HEK293 (cell line): ENCODE results near the gene VEPH1.

Experiments
- BCL11A ChIP-seq: fragments of 450-650 bp; formaldehyde crosslinking; IDR thresholded peaks from 2 replicates; pipeline ENCODE4 v1.5.1; 2016; ENCODE audit warnings: low read depth, missing biosample characterization, missing genetic modification characterization
- MEIS1 ChIP-seq: sonication (generic); formaldehyde crosslinking; IDR thresholded peaks from 2 replicates; pipeline ENCODE4 v1.8.1; 2022; ENCODE audit warnings: missing genetic modification reagents, mild to moderate bottlenecking, borderline replicate concordance
- SP3 ChIP-seq: fragments of 450-650 bp; formaldehyde crosslinking; IDR thresholded peaks from 2 replicates; pipeline ENCODE4 v1.5.1; 2016; ENCODE audit warnings: missing biosample characterization, missing genetic modification characterization
- YY1 ChIP-seq: fragments of 450-650 bp; formaldehyde crosslinking; IDR thresholded peaks from 2 replicates; pipeline ENCODE4 v1.5.1; 2018; ENCODE audit warnings: missing biosample characterization, missing genetic modification characterization
- ZBTB7A ChIP-seq: fragments of 450-650 bp; formaldehyde crosslinking; IDR thresholded peaks from 2 replicates; pipeline ENCODE4 v1.5.1; 2016; ENCODE audit warnings: low read depth, missing biosample characterization, missing genetic modification characterization
- ZNF140 ChIP-seq: fragments of 450-650 bp; formaldehyde crosslinking; IDR thresholded peaks from 2 replicates; pipeline ENCODE4 v1.5.1; 2016; ENCODE audit warnings: missing biosample characterization, missing genetic modification characterization
- TF ChIP-seq, protein P1 (sequence below): fragments of 450-650 bp; formaldehyde crosslinking; IDR thresholded peaks from 2 replicates; pipeline ENCODE4 v1.5.1; 2016; ENCODE audit warnings: missing biosample characterization, missing genetic modification characterization
- TF ChIP-seq, protein P2 (sequence below): sonication (generic); formaldehyde crosslinking; IDR thresholded peaks from 2 replicates; pipeline ENCODE4 v1.8.1; 2022; ENCODE audit warnings: mild to moderate bottlenecking, moderate library complexity, missing genetic modification reagents

DNA sequence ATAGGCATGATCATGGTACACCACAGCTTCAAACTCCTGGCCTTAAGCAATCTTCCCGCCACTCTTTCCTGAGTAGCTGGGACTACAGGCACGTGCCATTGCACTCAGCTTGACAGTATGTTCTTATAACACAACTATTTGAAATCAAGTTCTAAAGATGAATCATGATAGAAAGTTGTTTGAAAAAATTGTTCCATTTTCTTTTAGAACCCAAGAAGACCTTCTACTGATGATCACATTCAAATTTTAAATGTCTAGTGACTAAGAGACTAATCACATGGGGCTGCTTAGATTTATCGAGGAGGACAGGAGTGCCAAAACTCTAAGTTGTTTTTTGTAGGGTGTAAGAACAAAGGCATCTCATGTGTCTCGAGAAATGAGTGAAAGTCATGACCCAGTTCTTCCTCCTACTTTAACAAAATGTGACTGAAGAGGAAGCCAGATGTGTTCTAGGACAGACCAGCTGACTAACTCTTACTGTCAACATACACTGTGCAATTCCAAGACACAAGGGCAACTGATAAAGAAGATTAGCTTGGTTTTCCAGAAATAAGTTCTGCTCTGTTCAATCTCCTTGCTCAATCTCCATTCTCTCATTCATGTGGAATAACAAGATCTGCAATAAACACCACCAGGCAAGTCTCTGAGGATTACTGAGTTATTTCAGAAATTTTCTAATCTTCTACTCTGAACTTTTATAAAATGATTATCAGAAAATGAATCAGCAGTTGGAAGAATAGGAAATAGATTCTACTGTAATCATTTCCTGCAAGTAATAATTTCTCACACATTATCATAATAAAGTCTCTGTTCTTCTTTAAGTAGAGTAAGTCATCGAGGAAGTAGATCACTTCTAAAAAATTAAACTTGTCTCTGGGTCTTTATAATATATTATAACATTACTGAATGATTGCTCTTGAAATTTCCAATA lies 220.7 kb downstream of the VEPH1 start:
- no peak for TF ChIP-seq SP3
- TF ChIP-seq, protein P1, sequence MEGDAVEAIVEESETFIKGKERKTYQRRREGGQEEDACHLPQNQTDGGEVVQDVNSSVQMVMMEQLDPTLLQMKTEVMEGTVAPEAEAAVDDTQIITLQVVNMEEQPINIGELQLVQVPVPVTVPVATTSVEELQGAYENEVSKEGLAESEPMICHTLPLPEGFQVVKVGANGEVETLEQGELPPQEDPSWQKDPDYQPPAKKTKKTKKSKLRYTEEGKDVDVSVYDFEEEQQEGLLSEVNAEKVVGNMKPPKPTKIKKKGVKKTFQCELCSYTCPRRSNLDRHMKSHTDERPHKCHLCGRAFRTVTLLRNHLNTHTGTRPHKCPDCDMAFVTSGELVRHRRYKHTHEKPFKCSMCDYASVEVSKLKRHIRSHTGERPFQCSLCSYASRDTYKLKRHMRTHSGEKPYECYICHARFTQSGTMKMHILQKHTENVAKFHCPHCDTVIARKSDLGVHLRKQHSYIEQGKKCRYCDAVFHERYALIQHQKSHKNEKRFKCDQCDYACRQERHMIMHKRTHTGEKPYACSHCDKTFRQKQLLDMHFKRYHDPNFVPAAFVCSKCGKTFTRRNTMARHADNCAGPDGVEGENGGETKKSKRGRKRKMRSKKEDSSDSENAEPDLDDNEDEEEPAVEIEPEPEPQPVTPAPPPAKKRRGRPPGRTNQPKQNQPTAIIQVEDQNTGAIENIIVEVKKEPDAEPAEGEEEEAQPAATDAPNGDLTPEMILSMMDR, result no peak
- TF ChIP-seq MEIS1 (CRISPR knock-in tag), result no peak
- no peak for TF ChIP-seq YY1
- TF ChIP-seq ZNF140, result no peak
- TF ChIP-seq, protein P2, sequence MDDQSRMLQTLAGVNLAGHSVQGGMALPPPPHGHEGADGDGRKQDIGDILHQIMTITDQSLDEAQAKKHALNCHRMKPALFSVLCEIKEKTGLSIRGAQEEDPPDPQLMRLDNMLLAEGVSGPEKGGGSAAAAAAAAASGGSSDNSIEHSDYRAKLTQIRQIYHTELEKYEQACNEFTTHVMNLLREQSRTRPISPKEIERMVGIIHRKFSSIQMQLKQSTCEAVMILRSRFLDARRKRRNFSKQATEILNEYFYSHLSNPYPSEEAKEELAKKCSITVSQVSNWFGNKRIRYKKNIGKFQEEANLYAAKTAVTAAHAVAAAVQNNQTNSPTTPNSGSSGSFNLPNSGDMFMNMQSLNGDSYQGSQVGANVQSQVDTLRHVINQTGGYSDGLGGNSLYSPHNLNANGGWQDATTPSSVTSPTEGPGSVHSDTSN, result no peak
- no peak for TF ChIP-seq ZBTB7A (tag by site-specific recombination)
- TF ChIP-seq BCL11A (tag by site-specific recombination), result no peak
